ENCODE data around the gene ACY1.

ACY1 gene

GRCh38 chr3:51966016-51966415 lies 17.3 kb upstream of the ACY1 start:
- DNase-seq: no peak

GRCh38 chr3:51966486-51966885 lies 16.8 kb upstream of the ACY1 start:
- no peak for DNase-seq

GRCh38 chr3:51966922-51967383 lies 16.4 kb upstream of the ACY1 start:
- no peak for DNase-seq

GRCh38 chr3:51967384-51968169 lies 15.8 kb upstream of the ACY1 start, which contains the start of gene PCBP4:
Gene PCBP4, minus strand, starts transcription at chr3:51967454. Its CDS starts 6,214 bp downstream, at chr3:51961240.
- peak; percentile 22 for DNase-seq

- DNase-seq: no peak
Observed at GRCh38 chr3:51968170-51968775, 15.1 kb upstream of the ACY1 start.

- DNase-seq: no peak
Observed at GRCh38 chr3:51968883-51969678, 14.3 kb upstream of the ACY1 start.

- DNase-seq: no peak
Observed at GRCh38 chr3:51969841-51970240, 13.5 kb upstream of the ACY1 start.

GRCh38 chr3:51970606-51971300 lies 12.6 kb upstream of the ACY1 start:
- no peak for DNase-seq

- DNase-seq: no peak
Observed at GRCh38 chr3:51971350-51971749, 12.0 kb upstream of the ACY1 start.

- no peak for DNase-seq
Observed at GRCh38 chr3:51974277-51974962, 8.9 kb upstream of the ACY1 start.

- peak; percentile 64 for DNase-seq
Observed at GRCh38 chr3:51974963-51975851, 8.1 kb upstream of the ACY1 start, which contains the start of gene ABHD14A. Gene ABHD14A, plus strand, starts transcription at chr3:51975064. Its CDS starts 72 bp downstream, at chr3:51975136.

GRCh38 chr3:51975852-51976549 lies 7.3 kb upstream of the ACY1 start:
- DNase-seq: no peak

GRCh38 chr3:51977446-51978142 lies 5.7 kb upstream of the ACY1 start:
- peak; percentile 34 for DNase-seq

- no peak for DNase-seq
Observed at GRCh38 chr3:51978143-51978502, 5.2 kb upstream of the ACY1 start.

- DNase-seq: no peak
Observed at GRCh38 chr3:51980253-51980652, 3.1 kb upstream of the ACY1 start.

GRCh38 chr3:51982352-51982837 lies 940 bp upstream of the ACY1 start:
- DNase-seq: peak; percentile 25

- DNase-seq: no peak
Observed at GRCh38 chr3:51983578-51984268, 388 bp downstream of the ACY1 start.

GRCh38 chr3:51984269-51984647 lies 923 bp downstream of the ACY1 start:
- DNase-seq: no peak

- no peak for DNase-seq
Observed at GRCh38 chr3:51985063-51985462, 1.7 kb downstream of the ACY1 start.

Data from activated CD4-positive, alpha-beta T cell treated with anti-CD3 and anti-CD28 coated beads, Interleukin-2, amount 50 U/mL, for 1 hour (primary cell).